Subcutaneous adipose tissue (tissue), 4 donors: ENCODE results near the gene INHBC. TPM values are rescaled to one million over a fixed set of nuclear protein-coding genes. Genes with fewer than 3 reads are reported as not detected.

Experiments used
- CTCF ChIP-seq: fragments of 450-650 bp; IDR thresholded peaks from one replicate; pipeline ENCODE4 v1.5.1; 2016; ENCODE audit warnings: low read depth, mild to moderate bottlenecking, control low read depth, antibody characterized with exemption, moderate library complexity
- total RNA-seq, 4 donors: library from RNA; depleted of rRNA; stranded (reverse); fragments of >200 nt; gene quantifications; one replicate each; pipeline ENCODE4 v1.1.0, GENCODE V29; 2016

The INHBC gene
- total RNA-seq, 4 donors from 2014 or later, result not detected

DNA sequence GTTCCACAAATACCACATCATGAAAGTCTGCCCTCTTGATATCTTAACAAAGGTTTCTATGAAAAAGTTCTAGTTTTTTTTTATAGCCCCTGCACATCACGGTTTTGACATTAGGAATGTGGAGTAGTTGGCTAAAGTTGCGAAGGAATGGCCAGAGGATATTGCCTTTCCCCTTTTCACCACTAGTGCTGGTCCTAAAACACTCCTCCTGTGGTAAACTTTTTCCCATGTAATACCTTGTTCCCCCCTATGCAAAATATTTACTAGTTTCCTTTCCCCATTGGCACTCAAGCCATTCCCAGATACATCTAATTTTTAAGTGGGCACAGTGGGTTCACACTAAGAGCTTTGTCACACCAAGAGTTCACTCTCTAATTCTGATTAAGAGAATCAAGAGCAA is 37.1 kb upstream of the INHBC start:
- TF ChIP-seq CTCF, result no peak

GRCh38 chr12:57401165-57401564 is 33.4 kb upstream of the INHBC start:
- TF ChIP-seq CTCF, result no peak

GRCh38 chr12:57404966-57405640 is 29.5 kb upstream of the INHBC start:
- TF ChIP-seq CTCF, result no peak

GRCh38 chr12:57410534-57410933 is 24.1 kb upstream of the INHBC start:
- TF ChIP-seq CTCF, result no peak

- no peak for TF ChIP-seq CTCF
Observed at GRCh38 chr12:57415088-57415487, 19.5 kb upstream of the INHBC start.

DNA sequence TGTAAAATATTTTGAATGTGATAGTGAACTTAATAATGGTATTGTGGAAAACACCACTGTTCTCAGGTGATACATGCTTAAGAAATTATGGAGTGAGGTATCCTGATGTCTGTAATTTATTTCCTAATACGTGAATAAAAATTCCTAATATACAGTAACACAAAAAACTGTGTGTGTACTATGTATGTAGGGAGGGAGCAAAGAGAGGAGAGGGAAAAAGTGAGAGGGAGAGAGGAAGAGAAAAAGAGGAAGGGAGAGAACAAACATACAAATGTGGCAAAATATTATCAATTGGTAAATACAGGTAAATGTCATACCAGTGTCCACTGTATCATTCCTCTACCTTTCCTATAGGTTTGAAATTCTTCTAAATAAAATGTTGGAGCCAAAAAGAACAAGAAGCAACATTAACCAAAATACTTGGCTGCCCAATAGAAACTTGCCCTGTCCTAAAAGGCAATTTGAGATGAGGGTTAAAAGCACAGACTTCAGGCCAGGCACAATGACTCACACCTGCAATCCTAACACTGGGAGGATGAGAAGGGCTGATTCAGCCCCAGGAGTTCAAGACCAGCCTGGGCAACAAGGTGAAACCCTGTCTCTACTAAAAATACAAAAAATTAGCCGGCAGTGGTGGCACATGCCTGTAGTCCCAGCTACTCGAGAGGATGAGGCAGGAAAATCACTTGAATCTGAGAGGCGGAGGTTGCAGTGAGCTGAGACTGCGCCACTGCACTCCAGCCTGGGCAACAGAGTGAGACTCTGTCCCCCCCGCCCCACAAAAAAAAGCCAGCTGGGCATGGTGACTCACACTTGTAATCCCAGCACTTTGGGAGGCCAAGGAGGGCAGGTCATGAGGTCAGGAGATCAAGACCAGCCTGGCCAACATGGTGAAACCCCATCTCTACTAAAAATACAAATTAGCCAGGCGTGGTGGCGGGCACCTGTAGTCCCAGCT is 18.3 kb upstream of the INHBC start:
- TF ChIP-seq CTCF, result no peak

DNA sequence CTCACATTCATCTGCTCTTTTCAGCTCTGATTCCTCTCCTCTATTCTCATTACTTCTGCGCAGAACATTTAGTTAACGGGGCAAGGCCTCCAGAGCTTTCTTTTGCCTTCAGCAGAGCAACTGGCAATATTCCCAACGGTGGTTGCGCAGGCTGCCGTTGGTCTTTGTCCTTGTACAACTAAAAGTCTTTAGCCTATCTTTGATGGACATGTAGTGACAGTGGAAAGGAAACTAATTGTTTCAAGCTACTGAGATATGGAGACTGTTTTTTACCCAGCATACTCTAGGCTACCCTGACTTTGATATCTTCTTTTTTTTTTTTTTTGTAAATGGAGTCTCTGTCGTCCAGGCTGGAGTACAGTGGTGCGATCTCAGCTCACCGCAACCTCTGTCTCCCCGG is 16.3 kb upstream of the INHBC start:
- no peak for TF ChIP-seq CTCF
